ENCODE results near the gene VPS35L.

Gene VPS35L

GRCh38 chr16:19555186-19555937 lies at the start of gene VPS35L:
Gene VPS35L (plus strand): TSS chr16:19555703. CDS start chr16:19555730, 27 bp downstream.
- H3K4me3 ChIP-seq (ENCODE audit: low read length) = peak within 1 kb of the TSS; percentile 93
- peak within 1 kb of the TSS; percentile 93 for H3K27ac ChIP-seq (ENCODE audit: low read length)
- H3K27me3 ChIP-seq (ENCODE audit: control insufficient read depth, insufficient read depth, low read length) = no peaks in the 10 kb centered on the region
- H3K9me3 ChIP-seq (ENCODE audit: control insufficient read depth, low read depth, low read length) = no peaks in the 10 kb centered on the region
- peaks cover 7% of the 10 kb centered on the region for H3K36me3 ChIP-seq (ENCODE audit: control insufficient read depth, low read depth, low read length)
- peak within 1 kb of the TSS; percentile 97 for H3K9ac ChIP-seq (ENCODE audit: low read length)
- no peaks in the 10 kb centered on the region for H3K4me1 ChIP-seq (ENCODE audit: control insufficient read depth, low read depth, low read length)

- Histone ChIP-seq H3K4me3 (ENCODE audit: low read length) (no peak overlapping the region), H3K27ac (ENCODE audit: low read length) (no peak overlapping the region), H3K9ac (ENCODE audit: low read length) (no peak overlapping the region), H3K27me3 (ENCODE audit: control insufficient read depth, insufficient read depth, low read length) (no peaks in the 10 kb centered on the region), H3K36me3 (ENCODE audit: control insufficient read depth, low read depth, low read length) (peaks cover 75% of the 10 kb centered on the region), H3K4me1 (ENCODE audit: control insufficient read depth, low read depth, low read length) (no peaks in the 10 kb centered on the region), H3K9me3 (ENCODE audit: control insufficient read depth, low read depth, low read length) (no peaks in the 10 kb centered on the region)
Observed at GRCh38 chr16:19506965-19507364, 48.5 kb upstream of the VPS35L start.

DNA sequence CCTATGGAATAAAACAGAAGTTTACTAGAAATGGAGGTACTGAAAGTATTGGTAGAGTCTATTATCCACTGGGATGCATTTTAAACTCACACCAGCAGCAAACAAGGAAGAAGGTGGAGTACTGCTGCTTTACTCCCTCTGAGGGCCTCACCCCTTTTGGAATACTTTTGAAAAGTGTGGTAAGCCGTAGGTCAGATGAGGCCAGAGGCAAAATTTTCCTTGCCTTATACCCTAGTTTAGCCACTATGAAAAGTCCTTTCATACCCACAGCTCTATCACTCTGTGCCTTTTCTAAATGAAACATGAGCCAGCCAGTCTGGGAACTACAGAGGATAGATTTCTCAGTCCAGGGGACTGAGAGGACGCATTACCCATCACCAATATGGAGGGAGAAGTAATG lies 47.6 kb upstream of the VPS35L start:
- Histone ChIP-seq H3K36me3 (ENCODE audit: control insufficient read depth, low read depth, low read length) (peaks cover 69% of the 10 kb centered on the region), H3K9ac (ENCODE audit: low read length) (no peak overlapping the region), H3K9me3 (ENCODE audit: control insufficient read depth, low read depth, low read length) (no peaks in the 10 kb centered on the region), H3K27me3 (ENCODE audit: control insufficient read depth, insufficient read depth, low read length) (no peaks in the 10 kb centered on the region), H3K4me3 (ENCODE audit: low read length) (no peak overlapping the region), H3K27ac (ENCODE audit: low read length) (no peak overlapping the region), H3K4me1 (ENCODE audit: control insufficient read depth, low read depth, low read length) (no peaks in the 10 kb centered on the region)

DNA sequence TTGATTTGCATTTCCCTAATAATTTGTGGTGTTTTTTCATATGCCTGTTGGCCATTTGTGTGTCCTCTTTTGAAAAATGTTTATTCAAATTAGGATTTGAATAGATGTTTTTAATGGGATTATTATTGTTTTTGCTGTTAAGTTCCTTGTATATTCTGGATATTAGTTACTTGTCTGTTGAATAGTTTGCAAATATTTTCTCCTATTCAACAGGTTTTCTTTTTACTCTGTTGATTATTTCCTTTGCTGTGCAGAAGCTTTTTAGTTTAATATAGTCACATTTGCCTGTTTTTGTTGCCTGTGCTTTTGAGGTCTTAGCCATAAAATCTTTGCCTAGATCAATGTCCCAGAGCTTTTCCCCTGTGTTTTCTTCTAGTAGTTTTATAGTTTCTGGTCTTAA lies 43.2 kb upstream of the VPS35L start:
- Histone ChIP-seq H3K9ac (ENCODE audit: low read length) (no peak overlapping the region), H3K36me3 (ENCODE audit: control insufficient read depth, low read depth, low read length) (peaks cover 58% of the 10 kb centered on the region), H3K9me3 (ENCODE audit: control insufficient read depth, low read depth, low read length) (no peaks in the 10 kb centered on the region), H3K4me1 (ENCODE audit: control insufficient read depth, low read depth, low read length) (no peaks in the 10 kb centered on the region), H3K27me3 (ENCODE audit: control insufficient read depth, insufficient read depth, low read length) (no peaks in the 10 kb centered on the region), H3K4me3 (ENCODE audit: low read length) (no peak overlapping the region), H3K27ac (ENCODE audit: low read length) (no peak overlapping the region)

- H3K36me3 ChIP-seq (ENCODE audit: control insufficient read depth, low read depth, low read length) = peaks cover 49% of the 10 kb centered on the region
- H3K4me3 ChIP-seq (ENCODE audit: low read length) = no peak overlapping the region
- no peak overlapping the region for H3K9ac ChIP-seq (ENCODE audit: low read length)
- no peaks in the 10 kb centered on the region for H3K27me3 ChIP-seq (ENCODE audit: control insufficient read depth, insufficient read depth, low read length)
- H3K9me3 ChIP-seq (ENCODE audit: control insufficient read depth, low read depth, low read length) = no peaks in the 10 kb centered on the region
- H3K4me1 ChIP-seq (ENCODE audit: control insufficient read depth, low read depth, low read length) = no peaks in the 10 kb centered on the region
- H3K27ac ChIP-seq (ENCODE audit: low read length) = no peak overlapping the region
Observed at GRCh38 chr16:19513377-19514053, 42.0 kb upstream of the VPS35L start.

GRCh38 chr16:19515757-19516156 lies 39.7 kb upstream of the VPS35L start:
- Histone ChIP-seq H3K4me1 (ENCODE audit: control insufficient read depth, low read depth, low read length) (peaks cover 4% of the 10 kb centered on the region), H3K4me3 (ENCODE audit: low read length) (no peak overlapping the region), H3K36me3 (ENCODE audit: control insufficient read depth, low read depth, low read length) (peaks cover 30% of the 10 kb centered on the region), H3K27ac (ENCODE audit: low read length) (no peak overlapping the region), H3K9me3 (ENCODE audit: control insufficient read depth, low read depth, low read length) (no peaks in the 10 kb centered on the region), H3K27me3 (ENCODE audit: control insufficient read depth, insufficient read depth, low read length) (no peaks in the 10 kb centered on the region), H3K9ac (ENCODE audit: low read length) (no peak overlapping the region)

DNA sequence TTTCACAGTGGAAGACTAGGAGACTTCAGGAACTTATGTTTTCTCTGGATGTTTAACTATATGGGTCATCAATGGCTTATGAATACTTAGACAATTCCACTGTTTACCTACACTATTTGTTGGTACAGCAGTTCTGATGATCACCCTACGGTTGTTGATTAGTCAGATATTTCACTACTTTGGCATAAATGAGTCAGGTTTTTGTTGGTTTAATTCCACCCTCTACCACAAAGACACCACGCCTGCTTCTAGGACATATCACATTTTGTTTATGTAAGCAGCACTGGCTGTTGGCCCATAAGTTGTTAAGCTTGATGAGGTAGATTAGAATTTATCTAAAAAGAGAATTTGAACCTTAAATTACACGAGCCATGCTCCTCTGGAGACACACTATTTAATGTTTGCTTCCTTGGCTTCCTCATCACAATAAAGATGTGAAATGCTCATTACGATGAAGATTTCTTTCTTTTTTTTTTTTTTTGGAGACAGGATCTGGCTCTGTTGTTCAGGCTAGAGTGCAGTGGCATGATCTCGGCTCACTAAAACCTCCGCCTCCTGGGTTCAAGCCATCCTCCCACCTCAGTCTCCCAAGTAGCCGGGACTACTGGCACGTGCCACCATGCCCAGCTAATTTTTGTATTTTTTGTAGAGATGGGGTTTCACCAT lies 37.9 kb upstream of the VPS35L start:
- Histone ChIP-seq H3K27ac (ENCODE audit: low read length) (no peak overlapping the region), H3K9ac (ENCODE audit: low read length) (no peak overlapping the region)

DNA sequence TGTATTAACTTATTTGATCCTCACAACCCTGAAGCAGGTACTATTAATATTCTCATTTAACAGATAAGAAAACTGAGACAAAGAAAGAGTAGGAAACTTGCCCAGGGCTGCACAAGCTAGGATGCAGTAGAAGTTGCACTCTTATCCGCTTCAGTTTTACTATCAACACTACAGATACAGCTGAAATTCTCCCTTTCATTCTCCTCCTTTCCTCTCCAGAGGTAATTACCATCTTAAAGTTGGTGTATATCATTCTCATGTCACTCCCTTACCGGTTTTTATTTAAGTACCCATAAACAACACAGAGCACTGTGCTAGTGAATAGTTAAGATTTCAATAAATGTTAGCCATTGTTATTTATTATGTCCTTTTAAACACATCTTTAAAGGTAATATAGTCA lies 37.1 kb upstream of the VPS35L start:
- H3K4me3 ChIP-seq (ENCODE audit: low read length) = no peak overlapping the region
- H3K36me3 ChIP-seq (ENCODE audit: control insufficient read depth, low read depth, low read length) = peaks cover 21% of the 10 kb centered on the region
- H3K27ac ChIP-seq (ENCODE audit: low read length) = no peak overlapping the region
- no peaks in the 10 kb centered on the region for H3K9me3 ChIP-seq (ENCODE audit: control insufficient read depth, low read depth, low read length)
- no peaks in the 10 kb centered on the region for H3K27me3 ChIP-seq (ENCODE audit: control insufficient read depth, insufficient read depth, low read length)
- no peak overlapping the region for H3K9ac ChIP-seq (ENCODE audit: low read length)
- peaks cover 16% of the 10 kb centered on the region for H3K4me1 ChIP-seq (ENCODE audit: control insufficient read depth, low read depth, low read length)

More for the DNA sequence above, 37.9 kb upstream of the VPS35L start:
- no peak overlapping the region for H3K4me3 ChIP-seq (ENCODE audit: low read length)
- H3K27me3 ChIP-seq (ENCODE audit: control insufficient read depth, insufficient read depth, low read length) = no peaks in the 10 kb centered on the region
- peaks cover 11% of the 10 kb centered on the region for H3K4me1 ChIP-seq (ENCODE audit: control insufficient read depth, low read depth, low read length)
- peaks cover 26% of the 10 kb centered on the region for H3K36me3 ChIP-seq (ENCODE audit: control insufficient read depth, low read depth, low read length)
- no peaks in the 10 kb centered on the region for H3K9me3 ChIP-seq (ENCODE audit: control insufficient read depth, low read depth, low read length)

GRCh38 chr16:19520861-19521331 lies 34.6 kb upstream of the VPS35L start:
- Histone ChIP-seq H3K9me3 (ENCODE audit: control insufficient read depth, low read depth, low read length) (no peaks in the 10 kb centered on the region), H3K27ac (ENCODE audit: low read length) (peak overlapping the region; percentile 36), H3K36me3 (ENCODE audit: control insufficient read depth, low read depth, low read length) (peaks cover 13% of the 10 kb centered on the region), H3K4me3 (ENCODE audit: low read length) (peak overlapping the region; percentile 81), H3K4me1 (ENCODE audit: control insufficient read depth, low read depth, low read length) (peaks cover 21% of the 10 kb centered on the region), H3K9ac (ENCODE audit: low read length) (peak overlapping the region; percentile 76), H3K27me3 (ENCODE audit: control insufficient read depth, insufficient read depth, low read length) (no peaks in the 10 kb centered on the region)

GRCh38 chr16:19521471-19522396 lies 33.8 kb upstream of the VPS35L start, which contains the start of gene GDE1:
Gene GDE1 (minus strand): TSS chr16:19522098. CDS start chr16:19521964, 134 bp downstream.
- Histone ChIP-seq H3K4me3 (ENCODE audit: low read length) (peak within 1 kb of the TSS; percentile 81), H3K9me3 (ENCODE audit: control insufficient read depth, low read depth, low read length) (no peaks in the 10 kb centered on the region), H3K9ac (ENCODE audit: low read length) (peak within 1 kb of the TSS; percentile 76), H3K4me1 (ENCODE audit: control insufficient read depth, low read depth, low read length) (peaks cover 21% of the 10 kb centered on the region), H3K36me3 (ENCODE audit: control insufficient read depth, low read depth, low read length) (peaks cover 5% of the 10 kb centered on the region), H3K27ac (ENCODE audit: low read length) (peak within 1 kb of the TSS; percentile 36), H3K27me3 (ENCODE audit: control insufficient read depth, insufficient read depth, low read length) (no peaks in the 10 kb centered on the region)

- H3K4me1 ChIP-seq (ENCODE audit: control insufficient read depth, low read depth, low read length) = peaks cover 21% of the 10 kb centered on the region
- peak overlapping the region; percentile 81 for H3K4me3 ChIP-seq (ENCODE audit: low read length)
- H3K27ac ChIP-seq (ENCODE audit: low read length) = no peak overlapping the region
Observed at GRCh38 chr16:19522397-19522732, 33.1 kb upstream of the VPS35L start.

More at GRCh38 chr16:19522397-19522732, 33.1 kb upstream of the VPS35L start:
- H3K27me3 ChIP-seq (ENCODE audit: control insufficient read depth, insufficient read depth, low read length) = no peaks in the 10 kb centered on the region
- no peaks in the 10 kb centered on the region for H3K9me3 ChIP-seq (ENCODE audit: control insufficient read depth, low read depth, low read length)
- H3K36me3 ChIP-seq (ENCODE audit: control insufficient read depth, low read depth, low read length) = no peaks in the 10 kb centered on the region
- peak overlapping the region; percentile 76 for H3K9ac ChIP-seq (ENCODE audit: low read length)
